ENCODE data around the gene NBPF26.
"Not testable (repeated sequence)": the region's sequence is repeated elsewhere in the genome, so short reads cannot be mapped to it uniquely, and the experiment has no call there.

NBPF26 gene

GRCh38 chr1:120858144-120858543 is 134.4 kb downstream of the NBPF26 start:
- not testable (repeated sequence) for DNase-seq (ENCODE audit: low read depth)

GRCh38 chr1:120859615-120860234 is 136.0 kb downstream of the NBPF26 start:
- DNase-seq (ENCODE audit: low read depth) = not testable (repeated sequence)

- DNase-seq (ENCODE audit: low read depth) = not testable (repeated sequence)
Measured at GRCh38 chr1:120878206-120878605, 154.5 kb downstream of the NBPF26 start.

GRCh38 chr1:120880056-120880455 is 156.3 kb downstream of the NBPF26 start:
- not testable (repeated sequence) for DNase-seq (ENCODE audit: low read depth)

GRCh38 chr1:120881934-120882333 is 158.2 kb downstream of the NBPF26 start:
- DNase-seq (ENCODE audit: low read depth) = not testable (repeated sequence)
